ENCODE results near the gene ZGPAT.

The ZGPAT gene

DNA sequence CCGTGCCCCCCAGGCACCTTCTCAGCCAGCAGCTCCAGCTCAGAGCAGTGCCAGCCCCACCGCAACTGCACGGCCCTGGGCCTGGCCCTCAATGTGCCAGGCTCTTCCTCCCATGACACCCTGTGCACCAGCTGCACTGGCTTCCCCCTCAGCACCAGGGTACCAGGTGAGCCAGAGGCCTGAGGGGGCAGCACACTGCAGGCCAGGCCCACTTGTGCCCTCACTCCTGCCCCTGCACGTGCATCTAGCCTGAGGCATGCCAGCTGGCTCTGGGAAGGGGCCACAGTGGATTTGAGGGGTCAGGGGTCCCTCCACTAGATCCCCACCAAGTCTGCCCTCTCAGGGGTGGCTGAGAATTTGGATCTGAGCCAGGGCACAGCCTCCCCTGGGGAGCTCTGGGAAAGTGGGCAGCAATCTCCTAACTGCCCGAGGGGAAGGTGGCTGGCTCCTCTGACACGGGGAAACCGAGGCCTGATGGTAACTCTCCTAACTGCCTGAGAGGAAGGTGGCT, 10.4 kb upstream of the ZGPAT start:
- no peaks in the 10 kb centered on the region for H3F3A ChIP-seq (ENCODE audit: control insufficient read depth, insufficient read depth)
- H3K27me3 ChIP-seq (ENCODE audit: control insufficient read depth, low read length): no peaks in the 10 kb centered on the region
- H3K9me3 ChIP-seq (ENCODE audit: control insufficient read depth, insufficient read depth, low read length): no peaks in the 10 kb centered on the region
- no peaks in the 10 kb centered on the region for H3K9me2 ChIP-seq (replicated peaks; ENCODE audit: control insufficient read depth, low read length)
- H3K4me2 ChIP-seq (ENCODE audit: low read length): no peak overlapping the region
- no peaks in the 10 kb centered on the region for H3K79me2 ChIP-seq (ENCODE audit: control insufficient read depth, low read length)
- no peak for TF ChIP-seq EZH2phosphoT487 (IDR thresholded peaks at IDR 0.05; ENCODE audit: borderline replicate concordance, low read length)
- no peaks in the 10 kb centered on the region for H4K20me1 ChIP-seq (ENCODE audit: control insufficient read depth, insufficient read depth, low read depth, low read length)
- H3K36me3 ChIP-seq (ENCODE audit: control insufficient read depth, low read length): peaks cover 7% of the 10 kb centered on the region
- no peak overlapping the region for H3K27ac ChIP-seq (ENCODE audit: low read depth, low read length)
- H3K4me1 ChIP-seq (ENCODE audit: control insufficient read depth, low read length): peaks cover 9% of the 10 kb centered on the region
- H3K4me3 ChIP-seq (ENCODE audit: low read length): no peak overlapping the region

DNA sequence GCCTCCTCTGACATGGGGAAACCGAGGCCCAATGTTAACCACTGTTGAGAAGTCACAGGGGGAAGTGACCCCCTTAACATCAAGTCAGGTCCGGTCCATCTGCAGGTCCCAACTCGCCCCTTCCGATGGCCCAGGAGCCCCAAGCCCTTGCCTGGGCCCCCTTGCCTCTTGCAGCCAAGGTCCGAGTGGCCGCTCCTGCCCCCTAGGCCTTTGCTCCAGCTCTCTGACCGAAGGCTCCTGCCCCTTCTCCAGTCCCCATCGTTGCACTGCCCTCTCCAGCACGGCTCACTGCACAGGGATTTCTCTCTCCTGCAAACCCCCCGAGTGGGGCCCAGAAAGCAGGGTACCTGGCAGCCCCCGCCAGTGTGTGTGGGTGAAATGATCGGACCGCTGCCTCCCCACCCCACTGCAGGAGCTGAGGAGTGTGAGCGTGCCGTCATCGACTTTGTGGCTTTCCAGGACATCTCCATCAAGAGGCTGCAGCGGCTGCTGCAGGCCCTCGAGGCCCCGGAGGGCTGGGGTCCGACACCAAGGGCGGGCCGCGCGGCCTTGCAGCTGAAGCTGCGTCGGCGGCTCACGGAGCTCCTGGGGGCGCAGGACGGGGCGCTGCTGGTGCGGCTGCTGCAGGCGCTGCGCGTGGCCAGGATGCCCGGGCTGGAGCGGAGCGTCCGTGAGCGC, 9.8 kb upstream of the ZGPAT start:
- Histone ChIP-seq H3K27me3 (ENCODE audit: control insufficient read depth, low read length) (no peaks in the 10 kb centered on the region), H3K27ac (ENCODE audit: low read depth, low read length) (no peak overlapping the region), H3K9me2 (replicated peaks; ENCODE audit: control insufficient read depth, low read length) (no peaks in the 10 kb centered on the region), H4K20me1 (ENCODE audit: control insufficient read depth, insufficient read depth, low read depth, low read length) (no peaks in the 10 kb centered on the region), H3K4me2 (ENCODE audit: low read length) (no peak overlapping the region), H3K4me3 (ENCODE audit: low read length) (no peak overlapping the region), H3K79me2 (ENCODE audit: control insufficient read depth, low read length) (no peaks in the 10 kb centered on the region), H3F3A (ENCODE audit: control insufficient read depth, insufficient read depth) (no peaks in the 10 kb centered on the region), H3K4me1 (ENCODE audit: control insufficient read depth, low read length) (peaks cover 9% of the 10 kb centered on the region), H3K36me3 (ENCODE audit: control insufficient read depth, low read length) (peaks cover 7% of the 10 kb centered on the region), H3K9me3 (ENCODE audit: control insufficient read depth, insufficient read depth, low read length) (no peaks in the 10 kb centered on the region)
- no peak for TF ChIP-seq EZH2phosphoT487 (IDR thresholded peaks at IDR 0.05; ENCODE audit: borderline replicate concordance, low read length)
- TF ChIP-seq, protein P1, sequence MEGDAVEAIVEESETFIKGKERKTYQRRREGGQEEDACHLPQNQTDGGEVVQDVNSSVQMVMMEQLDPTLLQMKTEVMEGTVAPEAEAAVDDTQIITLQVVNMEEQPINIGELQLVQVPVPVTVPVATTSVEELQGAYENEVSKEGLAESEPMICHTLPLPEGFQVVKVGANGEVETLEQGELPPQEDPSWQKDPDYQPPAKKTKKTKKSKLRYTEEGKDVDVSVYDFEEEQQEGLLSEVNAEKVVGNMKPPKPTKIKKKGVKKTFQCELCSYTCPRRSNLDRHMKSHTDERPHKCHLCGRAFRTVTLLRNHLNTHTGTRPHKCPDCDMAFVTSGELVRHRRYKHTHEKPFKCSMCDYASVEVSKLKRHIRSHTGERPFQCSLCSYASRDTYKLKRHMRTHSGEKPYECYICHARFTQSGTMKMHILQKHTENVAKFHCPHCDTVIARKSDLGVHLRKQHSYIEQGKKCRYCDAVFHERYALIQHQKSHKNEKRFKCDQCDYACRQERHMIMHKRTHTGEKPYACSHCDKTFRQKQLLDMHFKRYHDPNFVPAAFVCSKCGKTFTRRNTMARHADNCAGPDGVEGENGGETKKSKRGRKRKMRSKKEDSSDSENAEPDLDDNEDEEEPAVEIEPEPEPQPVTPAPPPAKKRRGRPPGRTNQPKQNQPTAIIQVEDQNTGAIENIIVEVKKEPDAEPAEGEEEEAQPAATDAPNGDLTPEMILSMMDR (IDR thresholded peaks at IDR 0.05; ENCODE audit: low read depth, low read length, poor library complexity, severe bottlenecking): no peak

DNA sequence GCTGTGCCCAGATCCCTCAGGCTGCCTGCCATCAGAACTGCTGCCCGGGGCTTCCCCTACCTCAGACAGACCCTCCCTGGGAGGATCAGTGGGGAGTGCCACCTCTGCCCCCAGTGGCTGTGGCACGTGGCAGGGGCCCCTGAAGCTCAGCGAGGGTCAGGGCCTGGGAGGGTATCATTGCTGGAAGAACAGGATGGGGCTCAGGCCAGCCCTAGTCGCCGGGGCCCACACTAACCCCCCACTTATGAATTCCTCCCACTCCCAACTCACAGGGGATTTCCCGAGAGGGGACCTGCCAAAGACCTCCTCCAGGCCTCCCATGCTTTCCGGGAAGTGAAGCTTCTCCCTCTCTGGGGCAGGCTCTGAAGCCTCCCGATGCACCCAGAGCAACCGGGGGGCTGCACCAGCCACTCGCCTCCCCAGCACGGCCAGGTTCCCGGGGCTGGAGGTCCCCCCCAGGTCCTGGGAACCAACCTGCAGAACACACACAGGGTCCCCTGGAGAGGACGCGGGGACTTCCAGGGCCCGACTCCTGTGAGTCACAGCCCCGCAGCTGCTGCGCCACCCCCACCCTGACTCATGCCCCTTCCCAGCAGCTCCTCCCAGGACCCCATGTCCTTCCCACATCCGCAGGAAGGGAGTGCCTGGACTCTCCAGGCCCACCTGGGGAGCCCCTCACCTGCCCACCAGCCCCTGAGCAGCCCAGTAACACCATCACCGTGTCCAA, 8.9 kb upstream of the ZGPAT start:
- Histone ChIP-seq H3K4me1 (ENCODE audit: control insufficient read depth, low read length) (peaks cover 9% of the 10 kb centered on the region), H3K9me2 (replicated peaks; ENCODE audit: control insufficient read depth, low read length) (no peaks in the 10 kb centered on the region), H3K27ac (ENCODE audit: low read depth, low read length) (no peak overlapping the region), H3K79me2 (ENCODE audit: control insufficient read depth, low read length) (no peaks in the 10 kb centered on the region), H3K9me3 (ENCODE audit: control insufficient read depth, insufficient read depth, low read length) (no peaks in the 10 kb centered on the region), H3F3A (ENCODE audit: control insufficient read depth, insufficient read depth) (no peaks in the 10 kb centered on the region), H3K27me3 (ENCODE audit: control insufficient read depth, low read length) (no peaks in the 10 kb centered on the region), H3K36me3 (ENCODE audit: control insufficient read depth, low read length) (peaks cover 8% of the 10 kb centered on the region), H3K4me2 (ENCODE audit: low read length) (no peak overlapping the region), H3K4me3 (ENCODE audit: low read length) (no peak overlapping the region), H4K20me1 (ENCODE audit: control insufficient read depth, insufficient read depth, low read depth, low read length) (no peaks in the 10 kb centered on the region)
- TF ChIP-seq EZH2phosphoT487 (IDR thresholded peaks at IDR 0.05; ENCODE audit: borderline replicate concordance, low read length): no peak
- TF ChIP-seq, protein P1 (IDR thresholded peaks at IDR 0.05; ENCODE audit: low read depth, low read length, poor library complexity, severe bottlenecking): no peak

Measured in DOHH2 (cell line).